Limb (tissue), 2 donors: ENCODE results near the gene C4orf17.

Experiments
- DNase-seq, 2 donors: peaks; one replicate each; pipeline ENCODE4 v3.0.0-alpha.2; 2016; ENCODE audit errors: extremely low spot score in 2 of 2

Gene C4orf17

GRCh38 chr4:99536848-99537247, 26.0 kb downstream of the C4orf17 start:
- no peak for DNase-seq

DNA sequence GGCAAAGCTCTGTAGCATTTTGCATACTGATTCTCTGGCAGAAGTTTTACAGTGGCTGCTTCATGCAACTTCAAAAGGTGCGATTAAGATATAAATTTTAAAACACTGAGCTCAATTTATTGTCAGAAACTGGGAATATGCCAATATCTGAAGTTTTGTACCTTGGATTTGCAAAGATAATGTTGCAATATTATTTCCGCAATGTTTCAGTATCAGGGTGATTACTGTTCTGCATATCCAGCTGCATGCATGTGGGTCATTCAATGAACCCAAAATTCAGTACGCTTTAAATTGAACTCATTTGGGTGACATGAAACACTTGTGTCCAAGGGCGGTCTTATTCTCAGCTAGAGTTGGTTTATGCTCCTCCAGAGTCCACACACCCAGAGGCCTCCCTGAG, 26.9 kb downstream of the C4orf17 start:
- no peak for DNase-seq

DNA sequence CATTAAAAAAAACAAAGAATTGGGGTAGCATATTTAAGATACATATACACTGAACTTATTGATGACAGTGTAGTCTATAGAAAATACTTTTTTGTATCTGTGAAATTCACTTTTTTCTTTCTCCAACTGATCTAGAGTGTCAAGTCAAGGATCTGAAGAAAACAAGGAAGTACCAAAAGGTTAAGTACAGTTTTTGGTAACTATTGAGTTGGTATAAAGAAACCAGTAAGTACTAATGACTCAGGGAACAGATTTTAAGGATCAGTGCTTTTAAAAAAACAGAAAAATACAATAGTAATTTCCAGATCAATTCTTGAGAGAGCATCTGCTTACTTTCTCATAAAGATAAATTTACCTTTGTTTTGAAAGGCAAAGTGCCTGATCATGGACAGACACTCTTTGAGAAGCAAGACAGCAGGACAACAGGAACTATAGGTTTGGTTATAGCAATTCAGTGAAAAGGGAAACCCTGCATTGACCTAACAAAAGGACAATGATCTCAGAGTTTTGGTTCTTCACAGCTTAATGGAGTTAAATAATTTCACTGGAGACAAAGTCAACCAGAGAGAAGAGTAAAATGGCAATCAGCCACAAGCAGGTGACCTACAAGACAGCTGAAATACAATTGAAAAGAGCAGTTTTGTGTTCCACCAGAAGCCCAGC, 29.6 kb downstream of the C4orf17 start:
- DNase-seq, result no peak

- DNase-seq, result no peak
These were observed 42.1 kb downstream of the C4orf17 start for GRCh38 chr4:99552872-99553271.

DNA sequence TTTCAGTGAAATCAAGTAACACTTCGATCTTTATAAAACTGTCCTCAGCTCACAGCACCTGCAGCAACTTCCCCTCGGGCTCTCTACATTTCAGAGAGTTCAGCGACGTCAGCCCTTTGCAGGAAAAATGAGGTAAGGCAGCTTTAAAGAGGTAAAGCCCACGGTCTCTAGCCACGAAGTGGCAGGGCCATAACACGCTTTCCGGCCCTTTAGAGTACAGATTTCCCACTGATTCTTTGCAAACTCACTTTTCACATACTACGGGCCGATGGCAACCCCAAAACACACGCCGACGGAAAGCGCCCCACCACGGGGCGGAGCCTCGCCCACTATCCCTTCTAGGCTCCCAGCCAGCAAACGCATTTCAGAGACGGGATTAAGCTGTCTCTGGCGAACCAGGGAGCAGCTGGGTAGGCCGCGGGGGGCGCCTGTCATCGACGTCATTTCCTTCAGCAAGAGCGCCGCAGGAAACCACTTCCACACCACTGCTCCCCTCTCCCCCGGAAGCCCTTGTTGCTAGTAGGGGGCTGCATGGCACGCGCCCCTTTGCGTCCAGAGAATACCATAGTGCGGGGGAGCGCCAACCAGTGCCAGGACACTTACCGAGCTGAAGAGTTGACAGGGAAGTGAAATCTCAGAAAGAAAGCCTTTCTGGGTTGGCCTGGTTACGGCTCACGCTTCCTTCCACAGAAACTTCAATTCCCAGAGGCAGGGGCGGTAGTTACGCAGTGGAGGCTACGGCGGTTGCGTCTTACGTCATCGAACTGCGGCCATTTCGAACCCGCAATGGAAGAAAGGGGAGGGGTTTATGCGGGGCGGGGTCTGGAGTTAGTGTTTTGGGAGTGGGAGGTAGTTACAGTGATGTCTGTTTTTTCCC, 52.7 kb downstream of the C4orf17 start, which contains the start of gene TRMT10A:
Gene TRMT10A (minus strand): TSS at position 730 of the 877 bp plus-strand sequence. CDS start 4,701 bp downstream, outside the sequence.
- DNase-seq, result peak; percentile 99

- peak in 1 of 2 donors; percentile 73 for DNase-seq
These were observed 54.1 kb downstream of the C4orf17 start for GRCh38 chr4:99564921-99565320.

DNA sequence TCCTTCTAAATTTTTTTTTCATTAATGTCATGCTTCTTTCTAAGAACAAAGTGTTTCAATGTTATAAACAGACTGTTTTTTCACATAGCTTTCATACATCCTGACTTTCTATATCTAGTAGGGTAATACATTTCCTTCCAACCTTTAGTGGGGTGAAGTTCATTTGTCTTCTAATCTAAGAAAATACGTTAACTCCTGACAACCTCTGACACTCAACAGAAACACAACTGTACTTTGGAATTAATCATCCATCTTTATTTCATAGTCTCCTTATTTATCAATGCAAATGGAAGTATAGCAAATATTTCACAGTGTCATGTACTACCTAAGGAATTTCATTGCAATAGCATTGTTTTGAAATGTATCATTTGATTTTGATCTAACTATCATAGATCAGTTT, 61.1 kb downstream of the C4orf17 start:
- no peak for DNase-seq

GRCh38 chr4:99572527-99573240, 61.9 kb downstream of the C4orf17 start:
- DNase-seq, result no peak

DNA sequence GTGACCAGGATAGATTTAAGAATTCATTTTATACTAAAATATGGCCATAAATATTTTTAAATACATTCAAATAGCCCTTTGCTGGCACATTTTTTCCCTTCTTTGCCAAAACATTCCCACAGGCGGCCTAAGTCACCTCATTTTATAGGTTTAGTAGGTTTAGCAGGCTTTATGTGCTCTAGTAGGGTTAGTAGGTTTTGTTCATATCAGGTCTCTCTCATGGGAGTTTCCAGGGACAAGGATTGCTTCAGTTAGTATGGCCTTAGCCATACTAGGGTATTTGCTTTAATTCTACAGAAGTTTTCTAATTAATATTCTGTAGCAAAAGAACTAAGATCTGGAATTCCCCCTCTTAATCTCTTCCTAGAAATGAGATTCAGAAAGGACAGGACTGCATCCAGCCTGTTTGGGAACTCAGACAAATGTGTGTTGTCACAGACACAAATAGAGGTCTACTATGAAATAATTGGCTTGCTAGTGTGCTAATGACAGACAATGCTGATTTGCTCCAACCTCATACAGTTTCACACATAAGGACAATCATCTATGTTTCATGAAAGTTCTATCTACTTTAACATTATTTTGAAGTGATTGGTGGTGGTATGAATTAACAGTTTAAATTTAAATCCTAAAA, 63.0 kb downstream of the C4orf17 start:
- DNase-seq, result no peak

DNA sequence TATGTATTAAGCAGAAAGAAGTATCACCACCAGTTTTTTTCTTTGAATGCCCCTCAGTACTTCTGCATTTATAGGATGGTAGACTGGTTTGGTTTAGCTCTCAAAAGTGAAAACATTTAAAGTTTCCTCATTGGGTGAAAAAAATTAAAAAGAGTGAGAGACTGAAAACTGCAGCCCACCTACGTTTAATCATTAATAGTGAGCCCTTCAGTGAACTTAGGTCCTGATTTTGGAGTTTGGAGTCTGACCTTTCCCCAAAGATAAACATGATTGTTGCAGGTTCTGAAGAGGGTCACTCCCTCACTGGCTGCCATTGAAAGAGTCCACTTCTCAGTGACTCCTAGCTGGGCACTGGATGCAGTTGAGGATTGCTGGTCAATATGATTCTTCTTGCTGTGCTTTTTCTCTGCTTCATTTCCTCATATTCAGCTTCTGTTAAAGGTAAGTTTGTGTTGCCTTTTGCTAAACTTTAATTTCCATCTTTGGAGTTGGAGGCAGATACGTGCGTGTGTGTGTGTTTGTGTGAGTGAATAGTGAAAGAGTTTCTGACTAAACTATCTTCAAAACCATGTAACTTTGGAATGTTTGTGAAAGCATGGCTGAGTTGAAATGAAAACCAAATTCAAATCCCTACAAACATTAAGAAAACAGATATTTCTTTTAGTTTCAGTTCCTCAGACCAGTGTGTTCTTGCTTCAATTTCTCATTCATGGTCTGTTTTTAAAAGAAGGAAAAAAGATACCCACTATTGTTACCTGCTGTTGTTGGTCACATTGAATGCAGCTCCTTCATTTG, 63.9 kb downstream of the C4orf17 start, which contains the start of gene MTTP:
Gene MTTP (plus strand): TSS at position 295 of the 795 bp plus-strand sequence. CDS start 86 bp downstream, at position 381.
- no peak for DNase-seq

- DNase-seq, result no peak
These were observed 67.9 kb downstream of the C4orf17 start for GRCh38 chr4:99578714-99579113.

- no peak for DNase-seq
These were observed 74.7 kb downstream of the C4orf17 start for GRCh38 chr4:99585516-99585915.

DNA sequence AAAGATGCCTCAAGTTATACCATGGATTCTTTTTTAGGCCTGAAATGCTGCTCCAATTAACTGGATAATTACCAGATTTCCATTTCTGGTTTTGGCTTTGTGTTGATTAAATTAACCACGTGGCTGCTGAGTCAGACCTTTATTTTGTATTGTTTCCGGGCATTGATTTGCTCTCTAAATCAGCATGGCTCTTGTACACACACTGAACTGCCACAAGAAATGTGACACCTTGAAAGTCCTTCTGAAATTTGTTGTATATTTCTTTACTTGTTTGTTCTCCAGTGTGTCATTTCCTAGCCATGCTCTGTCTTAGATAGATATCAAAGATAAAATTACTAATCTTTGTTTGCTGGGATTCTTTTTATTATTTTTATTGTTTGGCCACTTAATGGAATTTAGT, 75.5 kb downstream of the C4orf17 start:
- no peak for DNase-seq

- no peak for DNase-seq
These were observed 76.0 kb downstream of the C4orf17 start for GRCh38 chr4:99586797-99587196.

DNA sequence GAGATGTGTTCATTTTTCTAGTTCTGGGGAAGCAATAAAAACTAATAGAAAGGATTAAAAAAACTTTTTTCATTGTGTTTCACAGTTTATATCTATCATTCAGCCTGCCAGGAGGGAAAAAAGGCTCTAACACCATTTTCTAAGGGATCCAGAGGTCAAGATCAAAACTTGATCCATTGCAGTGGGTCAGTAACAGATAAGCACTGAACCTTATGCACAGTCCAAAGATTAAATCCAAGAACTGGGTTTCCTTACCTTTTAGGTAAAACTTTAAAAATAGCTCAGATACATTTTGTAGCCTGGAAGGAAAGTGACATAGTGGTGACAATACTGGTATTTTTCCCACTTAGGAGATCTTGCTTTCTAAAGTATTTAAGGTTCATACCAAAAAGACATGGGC, 76.5 kb downstream of the C4orf17 start:
- DNase-seq, result no peak

DNA sequence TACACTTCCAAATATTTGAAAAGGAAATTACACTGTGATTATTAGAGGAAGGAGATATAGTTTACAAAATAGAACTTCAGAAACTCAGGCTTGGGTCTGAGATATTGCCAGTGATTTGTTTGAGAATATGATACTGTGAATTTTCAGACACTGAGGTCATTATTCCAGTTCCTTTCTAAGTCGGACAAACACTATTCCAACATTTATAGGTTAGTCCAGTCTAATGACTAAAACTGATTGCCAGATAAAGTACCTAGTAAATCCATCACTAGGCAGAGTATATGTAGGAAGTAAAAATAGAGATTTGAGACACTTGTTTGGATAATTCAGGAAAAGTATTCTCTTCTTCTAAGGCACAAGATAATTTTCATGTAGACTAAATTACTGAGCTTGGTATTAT, 77.0 kb downstream of the C4orf17 start:
- no peak for DNase-seq

DNA sequence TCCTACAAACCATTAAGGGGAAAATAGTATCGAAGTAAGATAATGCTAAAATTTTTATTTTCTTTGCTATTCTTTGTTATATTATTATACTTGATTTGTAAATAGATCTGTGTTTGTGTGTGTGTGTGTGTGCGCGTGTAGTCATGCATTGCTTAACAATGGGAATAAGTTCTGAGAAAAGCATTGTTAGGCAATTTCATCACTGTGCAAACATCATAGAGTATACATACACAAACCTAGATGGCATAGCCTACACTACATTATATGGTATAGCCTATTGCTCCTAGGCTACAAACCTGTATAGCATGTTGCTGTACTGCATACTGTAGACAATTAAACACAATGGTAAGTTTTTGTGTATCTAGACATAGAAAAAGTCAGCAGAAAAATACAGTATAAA, 80.9 kb downstream of the C4orf17 start:
- no peak for DNase-seq
